Mammary epithelial cell (primary cell): ENCODE results near the gene FOXN1.

Source experiments
- EZH2 ChIP-seq: IDR thresholded peaks from 2 replicates; pipeline ENCODE4 v1.6.1; 2012; ENCODE audit warnings: low read length, inconsistent platforms, borderline replicate concordance
- TF ChIP-seq, protein P1 (sequence below), 2 donors: IDR thresholded peaks in 1 of 2; conservative IDR thresholded peaks in 1 of 2; 2 replicates each; pipeline ENCODE4 v1.5.1; 2011 to 2012; ENCODE audit warnings: inconsistent platforms in 2 of 2, low read length in 2 of 2, mild to moderate bottlenecking in 2 of 2, control low read depth in 1 of 2, low read depth in 1 of 2; ENCODE audit not compliant: insufficient read depth in 1 of 2; ENCODE audit errors: extremely low read depth in 1 of 2

DNA sequence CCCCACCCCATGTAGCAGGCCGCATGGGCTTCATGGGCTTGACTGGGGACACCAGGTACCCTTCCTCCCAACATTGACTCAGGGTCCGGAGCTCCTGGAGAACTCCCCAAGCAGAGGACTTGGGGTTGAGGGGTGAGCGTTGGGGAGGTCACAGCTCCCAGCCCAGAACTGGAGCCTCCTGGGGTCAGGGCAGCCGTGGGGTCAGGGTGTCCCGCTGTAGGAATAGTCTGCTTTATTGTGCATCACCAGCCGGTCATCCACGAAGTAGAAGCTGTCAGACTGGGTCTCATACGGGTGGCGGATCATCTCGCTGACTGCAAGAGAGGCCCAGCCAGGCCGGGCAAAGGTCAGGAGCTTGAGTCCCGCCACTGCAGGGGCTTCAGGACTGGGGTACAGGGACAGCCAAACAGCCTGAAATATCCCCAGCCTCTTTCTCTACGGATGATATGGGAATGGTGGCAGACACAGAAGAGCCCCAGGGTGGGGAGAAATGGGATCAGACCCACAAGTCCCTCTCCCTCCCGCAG is 41.0 kb downstream of the FOXN1 start:
- TF ChIP-seq EZH2, result no peak
- TF ChIP-seq, protein P1, sequence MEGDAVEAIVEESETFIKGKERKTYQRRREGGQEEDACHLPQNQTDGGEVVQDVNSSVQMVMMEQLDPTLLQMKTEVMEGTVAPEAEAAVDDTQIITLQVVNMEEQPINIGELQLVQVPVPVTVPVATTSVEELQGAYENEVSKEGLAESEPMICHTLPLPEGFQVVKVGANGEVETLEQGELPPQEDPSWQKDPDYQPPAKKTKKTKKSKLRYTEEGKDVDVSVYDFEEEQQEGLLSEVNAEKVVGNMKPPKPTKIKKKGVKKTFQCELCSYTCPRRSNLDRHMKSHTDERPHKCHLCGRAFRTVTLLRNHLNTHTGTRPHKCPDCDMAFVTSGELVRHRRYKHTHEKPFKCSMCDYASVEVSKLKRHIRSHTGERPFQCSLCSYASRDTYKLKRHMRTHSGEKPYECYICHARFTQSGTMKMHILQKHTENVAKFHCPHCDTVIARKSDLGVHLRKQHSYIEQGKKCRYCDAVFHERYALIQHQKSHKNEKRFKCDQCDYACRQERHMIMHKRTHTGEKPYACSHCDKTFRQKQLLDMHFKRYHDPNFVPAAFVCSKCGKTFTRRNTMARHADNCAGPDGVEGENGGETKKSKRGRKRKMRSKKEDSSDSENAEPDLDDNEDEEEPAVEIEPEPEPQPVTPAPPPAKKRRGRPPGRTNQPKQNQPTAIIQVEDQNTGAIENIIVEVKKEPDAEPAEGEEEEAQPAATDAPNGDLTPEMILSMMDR (conservative IDR thresholded peaks at IDR 0.05 in 1 of 2, IDR thresholded peaks at IDR 0.05 in 1 of 2; ENCODE audit: extremely low read depth in 1 of 2, insufficient read depth in 1 of 2, low read depth in 1 of 2, low read length in 2 of 2), result no peak
